OCI-LY1 (cell line): ENCODE measurements around the gene TBX21.
A peak's percentile ranks its signal among the peaks of the same experiment; 100 is the strongest.

Experiments used
- EZH2 ChIP-seq: fragments of 200-600 bp; sonication (generic), shearing (Covaris generic); IDR thresholded peaks from 2 replicates; pipeline ENCODE4 v1.8.0; 2017; ENCODE audit warnings: borderline replicate concordance, mixed run types, mild to moderate bottlenecking, antibody characterized with exemption, low read length, moderate library complexity, mixed read lengths
- TF ChIP-seq, protein P1 (sequence below): fragments of 200-600 bp; sonication (generic), shearing (Covaris generic); IDR thresholded peaks from 2 replicates; pipeline ENCODE4 v1.5.1; 2017; ENCODE audit warnings: mild to moderate bottlenecking, antibody characterized with exemption, low read length, moderate library complexity, mixed read lengths

GRCh38 chr17:47713980-47714700 lies 18.9 kb upstream of the TBX21 start:
- TF ChIP-seq, protein P1, sequence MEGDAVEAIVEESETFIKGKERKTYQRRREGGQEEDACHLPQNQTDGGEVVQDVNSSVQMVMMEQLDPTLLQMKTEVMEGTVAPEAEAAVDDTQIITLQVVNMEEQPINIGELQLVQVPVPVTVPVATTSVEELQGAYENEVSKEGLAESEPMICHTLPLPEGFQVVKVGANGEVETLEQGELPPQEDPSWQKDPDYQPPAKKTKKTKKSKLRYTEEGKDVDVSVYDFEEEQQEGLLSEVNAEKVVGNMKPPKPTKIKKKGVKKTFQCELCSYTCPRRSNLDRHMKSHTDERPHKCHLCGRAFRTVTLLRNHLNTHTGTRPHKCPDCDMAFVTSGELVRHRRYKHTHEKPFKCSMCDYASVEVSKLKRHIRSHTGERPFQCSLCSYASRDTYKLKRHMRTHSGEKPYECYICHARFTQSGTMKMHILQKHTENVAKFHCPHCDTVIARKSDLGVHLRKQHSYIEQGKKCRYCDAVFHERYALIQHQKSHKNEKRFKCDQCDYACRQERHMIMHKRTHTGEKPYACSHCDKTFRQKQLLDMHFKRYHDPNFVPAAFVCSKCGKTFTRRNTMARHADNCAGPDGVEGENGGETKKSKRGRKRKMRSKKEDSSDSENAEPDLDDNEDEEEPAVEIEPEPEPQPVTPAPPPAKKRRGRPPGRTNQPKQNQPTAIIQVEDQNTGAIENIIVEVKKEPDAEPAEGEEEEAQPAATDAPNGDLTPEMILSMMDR, result peak; percentile 42; the same call in 1 of the 2 replicates
- no peak for TF ChIP-seq EZH2
